ENCODE data around the gene CAB39.
A peak's percentile ranks its signal among the peaks of the same experiment; 100 is the strongest.

Gene CAB39

GRCh38 chr2:230861552-230862255 is 149.1 kb downstream of the CAB39 start:
- DNase-seq, result no peak

DNA sequence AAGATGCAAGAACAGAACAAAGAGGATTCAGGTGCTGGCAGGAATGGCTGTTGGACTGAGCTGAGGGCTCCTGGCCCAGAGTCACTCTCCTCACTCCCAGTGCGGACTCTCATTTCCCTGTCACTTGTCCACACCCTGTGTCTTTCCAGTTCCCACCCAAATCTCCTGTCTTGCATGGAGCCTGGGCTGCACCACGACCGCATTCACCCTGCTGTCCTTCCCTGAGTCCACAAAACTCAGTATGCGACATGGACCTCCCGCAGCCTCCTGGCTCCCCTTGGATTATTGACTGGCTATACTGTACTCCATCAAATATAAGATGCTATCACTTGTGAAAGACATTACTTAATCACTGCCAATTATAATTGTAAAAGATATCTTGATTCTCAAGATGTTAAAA is 149.7 kb downstream of the CAB39 start:
- DNase-seq, result no peak

- DNase-seq, result no peak
Measured at GRCh38 chr2:230863031-230863430, 150.4 kb downstream of the CAB39 start.

GRCh38 chr2:230863442-230864121 is 150.9 kb downstream of the CAB39 start:
- no peak for DNase-seq

DNA sequence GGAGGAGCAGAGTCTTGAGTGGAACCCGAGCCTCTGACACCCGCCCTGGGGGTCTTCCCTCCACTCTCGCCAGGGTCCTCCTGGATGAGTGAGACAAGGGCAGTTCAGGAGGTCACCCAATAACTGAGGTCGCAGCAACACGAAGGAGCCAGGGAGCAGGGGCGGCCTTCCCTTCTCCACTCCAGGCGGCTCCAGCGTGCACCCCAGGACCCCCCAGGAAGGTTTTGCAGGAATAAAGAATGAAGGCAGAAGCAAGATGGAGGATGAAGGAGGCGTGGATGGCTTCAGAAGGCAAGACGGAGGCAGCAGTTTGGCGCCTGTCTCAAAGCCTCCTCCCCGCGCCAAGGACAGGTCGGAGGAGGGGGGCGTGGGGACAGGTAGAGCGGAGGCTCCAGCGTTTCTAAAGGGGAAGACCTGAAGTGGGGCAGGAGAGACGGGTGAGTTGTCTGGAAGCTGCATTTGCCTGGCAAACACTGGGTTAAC is 151.5 kb downstream of the CAB39 start:
- DNase-seq, result no peak

- DNase-seq, result peak in 36 of 51 donors; percentile 24 to 78 (median 62)
Measured at GRCh38 chr2:230864605-230865306, 152.1 kb downstream of the CAB39 start, which contains the start of gene ITM2C. Gene ITM2C, plus strand, starts transcription at chr2:230864942. Its CDS starts 84 bp downstream, at chr2:230865026.

DNA sequence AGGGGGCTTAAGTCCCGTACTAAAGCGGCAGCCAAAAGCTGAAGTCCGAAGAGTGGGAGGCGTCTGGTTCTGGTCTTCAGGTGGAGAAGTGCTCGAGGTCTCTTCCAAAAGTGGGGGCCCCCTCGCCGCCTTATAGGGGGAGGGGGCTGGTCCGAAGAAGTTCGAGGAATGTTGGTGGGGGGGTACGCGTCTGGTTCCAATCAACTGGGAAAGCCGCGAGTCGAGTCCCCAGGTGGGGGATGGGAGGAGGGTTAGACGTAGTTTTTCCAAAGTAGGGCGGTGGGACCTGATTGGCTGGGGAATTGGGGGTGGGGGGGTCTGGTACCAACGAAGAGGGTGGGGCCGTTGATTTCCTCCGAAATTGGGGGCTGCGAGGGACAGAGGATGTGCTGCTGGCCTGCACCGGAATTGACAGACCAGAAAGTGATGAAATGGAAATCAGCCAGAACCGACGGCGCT is 152.7 kb downstream of the CAB39 start:
- peak in 1 of 51 donors; percentile 48 for DNase-seq

- peak in 26 of 51 donors; percentile 31 to 85 (median 56) for DNase-seq
Measured at GRCh38 chr2:230865766-230866755, 153.4 kb downstream of the CAB39 start.

GRCh38 chr2:230866756-230867523 is 154.3 kb downstream of the CAB39 start:
- DNase-seq, result peak in 40 of 51 donors; percentile 29 to 83 (median 68)

GRCh38 chr2:230868161-230868946 is 155.7 kb downstream of the CAB39 start:
- DNase-seq, result peak in 4 of 51 donors; percentile 19 to 32 (median 26)

GRCh38 chr2:230868947-230869913 is 156.6 kb downstream of the CAB39 start:
- peak in 1 of 51 donors; percentile 27 for DNase-seq

GRCh38 chr2:230869914-230870543 is 157.4 kb downstream of the CAB39 start:
- DNase-seq, result peak in 1 of 51 donors; percentile 32

All from hypothalamus (tissue), 51 donors.